OCI-LY7 (cell line): ENCODE measurements around the gene UBE2U. TPM values are rescaled to one million over a fixed set of nuclear protein-coding genes. Genes with fewer than 3 reads are reported as not detected.

Experiments
- BruUV-seq: library from RNA; stranded (reverse); fragments of 400-500 nt; replicated peaks from 2 replicates; lab custom pipeline; 2021; lab: Mats Ljungman, UMichigan
- CTCF ChIA-PET: fragments of 300-600 bp; sonication (Branson Sonifier 250); formaldehyde crosslinking; loops from one replicate; lab custom pipeline; 2022; ENCODE audit warnings: antibody characterized with exemption; ENCODE audit not compliant: unreplicated experiment; lab: Charles Lee
- POLR2A ChIA-PET: fragments of 300-600 bp; sonication (Branson Sonifier 250); formaldehyde crosslinking; loops from one replicate; lab custom pipeline; 2022; ENCODE audit warnings: antibody characterized with exemption; lab: Charles Lee
- DNase-seq: peaks from one replicate; pipeline ENCODE4 v3.0.0-alpha.2; 2015; ENCODE audit warnings: low spot score
- H2AFZ ChIP-seq: fragments of 200-600 bp; sonication (generic), shearing (Covaris generic); 2 replicates; pipeline ENCODE4 v1.6.1; 2014; ENCODE audit warnings: mild to moderate bottlenecking, antibody characterized with exemption, low read length, moderate library complexity
- H3K27ac ChIP-seq: fragments of 200-600 bp; sonication (generic); 2 replicates; pipeline ENCODE4 v1.5.1; 2014; ENCODE audit warnings: mixed run types, low read depth, mild to moderate bottlenecking, moderate library complexity, low read length, inconsistent platforms; ENCODE audit not compliant: poor library complexity, severe bottlenecking
- H3K36me3 ChIP-seq: fragments of 200-600 bp; sonication (generic); 2 replicates; pipeline ENCODE4 v1.6.1; 2014; ENCODE audit warnings: mild to moderate bottlenecking, antibody characterized with exemption, low read length, moderate library complexity, mixed read lengths; ENCODE audit not compliant: insufficient read depth
- H3K4me1 ChIP-seq: fragments of 200-600 bp; sonication (generic); 2 replicates; pipeline ENCODE4 v1.5.1; 2014; ENCODE audit warnings: mild to moderate bottlenecking, low read length; ENCODE audit not compliant: insufficient read depth, poor library complexity, severe bottlenecking
- H3K4me2 ChIP-seq: fragments of 200-600 bp; sonication (generic); 2 replicates; pipeline ENCODE4 v1.6.1; 2014; ENCODE audit warnings: mild to moderate bottlenecking, low read length
- H3K4me3 ChIP-seq: fragments of 200-600 bp; sonication (generic); 2 replicates; pipeline ENCODE4 v1.5.1; 2014; ENCODE audit warnings: mild to moderate bottlenecking, low read depth, low read length; ENCODE audit not compliant: poor library complexity, severe bottlenecking
- H3K79me2 ChIP-seq: fragments of 200-600 bp; sonication (generic); 2 replicates; pipeline ENCODE4 v1.6.1; 2016; ENCODE audit warnings: low read depth, mild to moderate bottlenecking, low read length, moderate library complexity, mixed read lengths; ENCODE audit not compliant: insufficient read depth
- H3K9me2 ChIP-seq: fragments of 200-600 bp; sonication (generic); 2 replicates; pipeline ENCODE4 v1.6.1; 2016; ENCODE audit warnings: mild to moderate bottlenecking, low read length, mixed read lengths; ENCODE audit not compliant: insufficient read depth
- H3K9me3 ChIP-seq: fragments of 200-600 bp; sonication (generic); 2 replicates; pipeline ENCODE4 v1.6.1; 2014; ENCODE audit warnings: mild to moderate bottlenecking, mixed run types, low read length, mixed read lengths
- H4K20me1 ChIP-seq: fragments of 200-600 bp; sonication (generic); 2 replicates; pipeline ENCODE4 v1.6.1; 2014; ENCODE audit warnings: mild to moderate bottlenecking, antibody characterized with exemption, low read length, moderate library complexity, mixed read lengths; ENCODE audit not compliant: insufficient read depth
- CTCF ChIP-seq: fragments of 200-600 bp; sonication (generic); conservative IDR thresholded peaks from 2 replicates; pipeline ENCODE4 v1.5.1; 2014; ENCODE audit warnings: mild to moderate bottlenecking, antibody characterized with exemption, low read length, moderate library complexity, mixed read lengths
- EZH2phosphoT487 ChIP-seq: fragments of 200-600 bp; sonication (generic); IDR thresholded peaks from 2 replicates; pipeline ENCODE4 v1.6.1; 2018; ENCODE audit warnings: low read depth, borderline replicate concordance, mild to moderate bottlenecking, mixed run types, antibody characterized with exemption, low read length, moderate library complexity, mixed read lengths
- intact Hi-C: fragments of 100-400 bp; cut with micrococcal nuclease; formaldehyde crosslinking; loops from one replicate; pipeline ENCODE4 v1.10.0; 2022; ENCODE audit not compliant: unreplicated experiment
- total RNA-seq, 2 experiments: library from RNA; depleted of rRNA in 1 of 2; stranded (reverse); fragments of >200 nt in 1 of 2; shearing (Covaris generic) in 1 of 2; gene quantifications; 2 replicates each; pipeline ENCODE4 v1.2.3, GENCODE V29; 2014 to 2022

Gene UBE2U
- total RNA-seq, 2 experiments from 2014 or later: not detected

GRCh38 chr1:64162151-64162550, 41.3 kb upstream of the UBE2U start:
- no peak overlapping the region for H3K4me3 ChIP-seq
- no peak overlapping the region for H2AFZ ChIP-seq
- H3K9me2 ChIP-seq: no peaks in the 10 kb centered on the region
- H3K9me3 ChIP-seq: no peaks in the 10 kb centered on the region
- CTCF ChIA-PET: no interaction called here
- no peak overlapping the region for H3K4me2 ChIP-seq
- H4K20me1 ChIP-seq: no peaks in the 10 kb centered on the region
- H3K79me2 ChIP-seq: no peaks in the 10 kb centered on the region
- H3K4me1 ChIP-seq: no peaks in the 10 kb centered on the region
- H3K27ac ChIP-seq: no peak overlapping the region
- DNase-seq: no peak
- BruUV-seq: no TSS peak
- POLR2A ChIA-PET: no interaction called here
- intact Hi-C loops: no loop called here
- no peak for TF ChIP-seq EZH2phosphoT487
- H3K36me3 ChIP-seq: no peaks in the 10 kb centered on the region

GRCh38 chr1:64162804-64163203, 40.6 kb upstream of the UBE2U start:
- ChIA-PET POLR2A (no interaction called here), CTCF (no interaction called here)

GRCh38 chr1:64163431-64163830, 40.0 kb upstream of the UBE2U start:
- BruUV-seq: no TSS peak
- intact Hi-C loops: no loop called here
- H3K36me3 ChIP-seq: no peaks in the 10 kb centered on the region
- H3K9me2 ChIP-seq: no peaks in the 10 kb centered on the region
- no peak for DNase-seq
- CTCF ChIA-PET: no interaction called here
- no peaks in the 10 kb centered on the region for H3K79me2 ChIP-seq
- H2AFZ ChIP-seq: no peak overlapping the region
- POLR2A ChIA-PET: interaction anchor here (0.6 kb wide), 1 partner anchor 24 kb away, joined by 4 read pairs; no protein-coding TSS in a partner anchor
- no peak overlapping the region for H3K27ac ChIP-seq
- no peak overlapping the region for H3K4me3 ChIP-seq
- TF ChIP-seq EZH2phosphoT487 (no peak), CTCF (no peak)
- H4K20me1 ChIP-seq: no peaks in the 10 kb centered on the region
- no peaks in the 10 kb centered on the region for H3K4me1 ChIP-seq
- no peaks in the 10 kb centered on the region for H3K9me3 ChIP-seq
- H3K4me2 ChIP-seq: no peak overlapping the region

More at GRCh38 chr1:64162804-64163203, 40.6 kb upstream of the UBE2U start:
- Histone ChIP-seq H3K4me2 (no peak overlapping the region), H3K27ac (no peak overlapping the region), H4K20me1 (no peaks in the 10 kb centered on the region), H3K4me3 (no peak overlapping the region), H3K36me3 (no peaks in the 10 kb centered on the region), H3K9me2 (no peaks in the 10 kb centered on the region), H3K9me3 (no peaks in the 10 kb centered on the region), H2AFZ (no peak overlapping the region), H3K79me2 (no peaks in the 10 kb centered on the region), H3K4me1 (no peaks in the 10 kb centered on the region)
- intact Hi-C loops: no loop called here
- no peak for DNase-seq
- no TSS peak for BruUV-seq
- TF ChIP-seq CTCF: no peak
- TF ChIP-seq EZH2phosphoT487: no peak
